GM12801 (cell line): ENCODE data around the gene LGALS3BP.

Source experiments
- CTCF ChIP-seq: IDR thresholded peaks from one replicate; pipeline ENCODE4 v1.5.1; 2011; ENCODE audit warnings: control low read depth; ENCODE audit not compliant: insufficient read length; ENCODE audit errors: extremely low read depth

The LGALS3BP gene

DNA sequence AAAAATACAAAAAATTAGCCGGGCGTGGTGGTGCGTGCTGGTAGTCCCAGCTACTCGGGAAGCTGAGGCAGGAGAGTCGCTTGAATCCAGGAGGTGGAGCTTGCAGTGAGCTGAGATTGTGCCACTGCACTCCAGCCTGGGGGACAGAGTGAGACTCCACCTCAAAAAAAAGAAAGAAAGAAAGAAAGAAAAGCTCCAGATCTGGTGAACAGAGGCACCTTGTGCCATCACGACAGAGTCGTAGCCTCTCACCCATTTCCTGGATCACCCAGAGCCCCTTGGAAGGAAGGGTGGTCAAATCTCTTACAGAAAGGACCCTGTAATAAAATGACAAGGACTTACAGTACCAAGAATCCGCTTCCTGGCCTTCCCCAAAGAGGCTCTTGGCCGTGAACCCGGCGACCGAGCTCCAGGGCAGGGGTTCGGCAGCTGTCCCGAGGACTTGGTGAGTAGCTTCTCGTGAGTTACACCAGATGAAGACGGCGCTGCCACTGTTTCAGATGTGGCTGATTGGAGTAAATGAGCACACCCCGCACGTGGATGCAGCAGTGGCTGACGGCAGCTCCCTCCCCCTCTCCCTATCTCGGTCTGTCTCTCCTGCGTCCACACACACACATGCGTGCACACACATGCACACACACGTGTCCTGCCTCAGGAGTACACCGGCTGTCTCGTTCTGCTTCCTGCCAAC lies 13.5 kb downstream of the LGALS3BP start:
- TF ChIP-seq CTCF = no peak

- TF ChIP-seq CTCF = no peak
Observed at GRCh38 chr17:78965491-78965924, 14.2 kb downstream of the LGALS3BP start.

DNA sequence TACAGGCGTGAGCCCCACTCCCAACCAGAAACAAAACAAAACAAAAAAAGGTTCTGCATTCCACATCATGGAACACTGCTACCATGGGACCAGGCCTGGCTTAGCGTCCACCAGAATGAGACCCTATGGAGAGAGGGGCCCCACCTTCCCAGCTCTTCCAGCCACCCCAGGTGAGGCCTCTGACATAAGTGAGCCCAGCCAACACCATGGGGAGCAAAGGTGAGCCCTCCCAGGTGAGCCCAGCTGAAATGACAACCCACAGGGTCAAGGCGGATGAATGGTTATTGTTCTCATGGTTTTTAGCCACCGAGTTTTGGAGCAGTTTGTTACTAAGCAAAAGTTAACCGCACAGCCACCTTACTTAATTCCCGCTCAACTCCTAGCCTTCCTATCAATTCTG lies 16.3 kb downstream of the LGALS3BP start:
- no peak for TF ChIP-seq CTCF

GRCh38 chr17:78962345-78962983 lies 17.3 kb downstream of the LGALS3BP start:
- TF ChIP-seq CTCF = no peak

DNA sequence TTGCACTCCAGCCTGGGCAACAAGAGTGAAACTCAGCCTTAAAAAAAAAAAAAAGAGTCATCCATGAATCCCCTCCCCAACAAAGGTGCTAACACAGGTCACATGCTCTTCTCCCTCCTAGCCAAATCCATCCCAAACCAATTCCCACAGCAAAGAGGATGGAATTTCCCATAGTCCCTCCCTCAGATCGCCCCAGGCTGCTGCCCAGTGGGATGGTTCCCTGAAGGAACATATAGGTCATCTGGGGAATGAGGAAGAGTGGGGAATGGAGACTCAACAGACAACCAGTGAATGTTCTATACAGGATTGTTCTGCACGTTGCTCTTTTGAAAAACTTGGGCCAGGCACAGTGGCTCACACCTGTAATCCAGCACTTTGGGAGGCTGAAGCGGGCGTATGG lies 18.2 kb downstream of the LGALS3BP start:
- TF ChIP-seq CTCF = no peak

- no peak for TF ChIP-seq CTCF
Observed at GRCh38 chr17:78960928-78961327, 18.8 kb downstream of the LGALS3BP start.

GRCh38 chr17:78959803-78960202 lies 19.9 kb downstream of the LGALS3BP start:
- no peak for TF ChIP-seq CTCF
